IPS-18c (cell line): Measurements from ENCODE around the gene DCAF7.
A peak's percentile ranks its signal among the peaks of the same experiment; 100 is the strongest.

ENCODE experiments used
- H3K4me3 ChIP-seq: 2 replicates; pipeline ENCODE4 v1.7.0; 2013; ENCODE audit warnings: low read depth, mild to moderate bottlenecking, low read length, moderate library complexity; ENCODE audit not compliant: insufficient read depth
- H3K9me3 ChIP-seq: one replicate; pipeline ENCODE4 v1.6.1; 2013; ENCODE audit warnings: mild to moderate bottlenecking, low read length, moderate library complexity; ENCODE audit not compliant: control insufficient read depth, insufficient read depth

Gene DCAF7

GRCh38 chr17:63519972-63520882, 30.1 kb upstream of the DCAF7 start:
- Histone ChIP-seq H3K9me3 (no peaks in the 10 kb centered on the region), H3K4me3 (no peak overlapping the region)

- peak within 1 kb of the TSS; percentile 55 for H3K4me3 ChIP-seq
- H3K9me3 ChIP-seq, result peaks cover 2% of the 10 kb centered on the region
Measured at GRCh38 chr17:63523253-63523855, 26.9 kb upstream of the DCAF7 start, which contains the start of gene KCNH6. TSS of gene KCNH6 (plus strand) at chr17:63523358. CDS start at chr17:63523414, 56 bp downstream.

DNA sequence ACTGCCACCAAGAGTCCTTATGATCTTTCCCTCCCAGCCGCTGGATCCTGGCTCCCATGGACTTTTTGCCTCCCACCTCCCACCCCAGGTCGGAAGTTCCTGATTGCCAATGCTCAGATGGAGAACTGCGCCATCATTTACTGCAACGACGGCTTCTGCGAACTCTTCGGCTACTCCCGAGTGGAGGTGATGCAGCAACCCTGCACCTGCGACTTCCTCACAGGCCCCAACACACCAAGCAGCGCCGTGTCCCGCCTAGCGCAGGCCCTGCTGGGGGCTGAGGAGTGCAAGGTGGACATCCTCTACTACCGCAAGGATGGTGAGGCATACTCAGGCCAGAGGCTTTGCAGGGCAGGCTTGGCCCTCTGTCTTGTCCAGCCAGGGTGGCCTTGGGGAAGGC, 26.2 kb upstream of the DCAF7 start:
- Histone ChIP-seq H3K4me3 (no peak overlapping the region), H3K9me3 (peaks cover 2% of the 10 kb centered on the region)

GRCh38 chr17:63525190-63525946, 24.9 kb upstream of the DCAF7 start:
- H3K9me3 ChIP-seq, result peaks cover 2% of the 10 kb centered on the region
- no peak overlapping the region for H3K4me3 ChIP-seq

- Histone ChIP-seq H3K9me3 (peaks cover 2% of the 10 kb centered on the region), H3K4me3 (no peak overlapping the region)
Measured at GRCh38 chr17:63526861-63527260, 23.4 kb upstream of the DCAF7 start.

- Histone ChIP-seq H3K9me3 (peaks cover 2% of the 10 kb centered on the region), H3K4me3 (no peak overlapping the region; the same call in 1 of the 2 replicates)
Measured at GRCh38 chr17:63528183-63528582, 22.1 kb upstream of the DCAF7 start.

GRCh38 chr17:63529711-63530556, 20.3 kb upstream of the DCAF7 start:
- Histone ChIP-seq H3K4me3 (no peak overlapping the region), H3K9me3 (peaks cover 2% of the 10 kb centered on the region)

DNA sequence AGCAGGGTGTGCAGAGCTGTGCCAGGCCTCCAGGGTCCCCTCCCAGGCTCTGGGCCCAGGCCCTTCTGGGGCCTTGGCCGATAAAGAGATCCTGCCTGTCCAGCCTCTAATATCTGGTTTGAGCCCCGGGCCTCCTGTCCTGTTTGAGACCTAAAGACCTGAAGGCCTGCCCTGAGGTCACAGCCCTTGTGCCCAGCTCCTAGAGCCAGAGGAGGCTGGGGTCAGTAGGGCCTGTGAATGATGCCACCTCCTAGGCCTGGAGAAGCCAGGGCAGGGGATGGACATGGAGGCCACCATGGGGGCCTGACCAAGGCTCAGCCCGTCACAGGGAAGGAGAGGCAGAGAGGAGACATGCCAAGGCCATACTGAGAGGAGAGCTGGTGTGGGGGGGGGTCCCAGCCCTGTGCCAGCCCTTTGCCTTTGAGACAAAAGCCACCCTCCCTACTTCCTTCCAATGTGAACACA, 19.7 kb upstream of the DCAF7 start:
- no peak overlapping the region for H3K4me3 ChIP-seq
- peaks cover 2% of the 10 kb centered on the region for H3K9me3 ChIP-seq

- H3K9me3 ChIP-seq, result peaks cover 2% of the 10 kb centered on the region
- no peak overlapping the region for H3K4me3 ChIP-seq
Measured at GRCh38 chr17:63531022-63531965, 19.0 kb upstream of the DCAF7 start.

- Histone ChIP-seq H3K4me3 (no peak overlapping the region), H3K9me3 (no peaks in the 10 kb centered on the region)
Measured at GRCh38 chr17:63533433-63534077, 16.7 kb upstream of the DCAF7 start.

DNA sequence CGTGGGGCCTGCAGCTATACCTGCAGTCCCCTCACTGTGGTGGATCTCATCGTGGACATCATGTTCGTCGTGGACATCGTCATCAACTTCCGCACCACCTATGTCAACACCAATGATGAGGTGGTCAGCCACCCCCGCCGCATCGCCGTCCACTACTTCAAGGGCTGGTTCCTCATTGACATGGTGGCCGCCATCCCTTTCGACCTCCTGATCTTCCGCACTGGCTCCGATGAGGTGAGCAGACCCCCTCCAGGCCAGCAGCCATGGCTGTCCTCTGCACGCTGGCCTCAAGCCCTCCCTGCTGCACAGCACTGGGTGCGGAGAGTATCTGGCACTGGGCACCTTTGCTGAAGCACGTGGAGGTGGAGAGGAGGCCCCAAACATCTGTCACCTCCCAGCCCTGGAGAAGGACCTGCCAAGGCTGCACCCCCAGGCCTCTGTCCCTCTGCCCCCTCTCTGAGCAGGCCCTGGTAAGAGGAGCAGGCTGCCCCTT, 16.2 kb upstream of the DCAF7 start:
- no peak overlapping the region for H3K4me3 ChIP-seq
- no peaks in the 10 kb centered on the region for H3K9me3 ChIP-seq

DNA sequence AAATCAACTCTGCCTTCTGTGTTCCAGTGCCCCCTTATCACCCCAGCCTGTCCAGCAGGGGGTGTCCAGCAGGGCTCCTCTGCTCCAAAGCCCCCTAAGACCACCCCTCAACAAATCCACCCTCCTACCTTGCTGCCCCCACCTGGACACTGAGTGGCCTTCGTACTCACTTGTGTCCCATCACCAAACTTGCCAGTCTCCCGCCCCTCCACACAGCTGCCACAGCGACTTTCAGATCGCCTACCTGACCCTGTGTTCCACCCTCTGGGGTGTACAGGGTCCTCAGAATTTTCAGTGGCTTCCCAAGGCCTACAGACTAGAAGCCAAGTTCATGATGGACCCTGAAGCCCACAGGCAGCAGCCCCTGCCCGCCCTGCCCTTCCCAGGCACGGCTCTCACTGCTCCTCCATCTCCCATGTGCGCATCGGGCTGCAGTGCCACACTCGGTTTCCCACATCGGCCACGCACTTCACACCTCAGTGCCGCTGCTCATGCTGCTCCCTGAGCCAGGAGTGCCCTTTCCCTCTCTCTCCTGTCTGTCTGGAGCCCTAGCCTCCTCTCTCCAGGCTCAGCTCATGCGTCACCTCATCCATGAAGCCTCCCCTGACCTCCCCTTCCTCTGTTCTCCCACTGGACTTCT, 15.3 kb upstream of the DCAF7 start:
- H3K9me3 ChIP-seq, result no peaks in the 10 kb centered on the region
- H3K4me3 ChIP-seq, result no peak overlapping the region

DNA sequence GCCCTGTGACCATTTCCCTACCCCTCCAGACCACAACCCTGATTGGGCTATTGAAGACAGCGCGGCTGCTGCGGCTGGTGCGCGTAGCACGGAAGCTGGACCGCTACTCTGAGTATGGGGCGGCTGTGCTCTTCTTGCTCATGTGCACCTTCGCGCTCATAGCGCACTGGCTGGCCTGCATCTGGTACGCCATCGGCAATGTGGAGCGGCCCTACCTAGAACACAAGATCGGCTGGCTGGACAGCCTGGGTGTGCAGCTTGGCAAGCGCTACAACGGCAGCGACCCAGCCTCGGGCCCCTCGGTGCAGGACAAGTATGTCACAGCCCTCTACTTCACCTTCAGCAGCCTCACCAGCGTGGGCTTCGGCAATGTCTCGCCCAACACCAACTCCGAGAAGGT, 14.6 kb upstream of the DCAF7 start:
- H3K9me3 ChIP-seq, result no peaks in the 10 kb centered on the region
- H3K4me3 ChIP-seq, result no peak overlapping the region

GRCh38 chr17:63537001-63537400, 13.3 kb upstream of the DCAF7 start:
- H3K4me3 ChIP-seq, result no peak overlapping the region
- H3K9me3 ChIP-seq, result no peaks in the 10 kb centered on the region
